Mesenchymal stem cell (in vitro differentiated cells and primary cell): ENCODE data around the gene PLEKHJ1.

Source experiments
- DNase-seq: peaks from one replicate; pipeline ENCODE4 v3.0.0-alpha.2; 2013
- H2AFZ ChIP-seq: one replicate; pipeline ENCODE4 v1.6.1; 2013; ENCODE audit warnings: low read depth, mild to moderate bottlenecking, control low read depth, inconsistent platforms, low read length, moderate library complexity
- H2AK5ac ChIP-seq: 2 replicates; pipeline ENCODE4 v1.6.1; 2013; ENCODE audit warnings: low read length, moderate library complexity, mild to moderate bottlenecking, inconsistent platforms; ENCODE audit not compliant: severe bottlenecking
- H2BK120ac ChIP-seq: one replicate; pipeline ENCODE4 v1.6.1; 2013; ENCODE audit warnings: low read depth, mild to moderate bottlenecking, inconsistent platforms, low read length, moderate library complexity
- H2BK12ac ChIP-seq, 2 experiments: one replicate each; pipeline ENCODE4 v1.6.1; 2013; ENCODE audit warnings: inconsistent platforms in 2 of 2, low read length in 2 of 2, mild to moderate bottlenecking in 2 of 2, moderate library complexity in 2 of 2, control low read depth in 1 of 2
- H2BK15ac ChIP-seq: one replicate; pipeline ENCODE4 v1.6.1; 2013; ENCODE audit warnings: mild to moderate bottlenecking, low read depth, inconsistent platforms; ENCODE audit not compliant: poor library complexity, severe bottlenecking
- H2BK5ac ChIP-seq: 2 replicates; pipeline ENCODE4 v1.6.1; 2013; ENCODE audit warnings: low read depth, mild to moderate bottlenecking, low read length, control low read depth, inconsistent platforms; ENCODE audit not compliant: poor library complexity, severe bottlenecking
- H3K14ac ChIP-seq, 2 experiments: one replicate each; pipeline ENCODE4 v1.6.1; 2013; ENCODE audit warnings: inconsistent platforms in 2 of 2, low read length in 2 of 2, control low read depth in 1 of 2, mild to moderate bottlenecking in 1 of 2, moderate library complexity in 1 of 2
- H3K18ac ChIP-seq, 2 experiments: one replicate each; pipeline ENCODE4 v1.6.1; 2013; ENCODE audit warnings: inconsistent platforms in 2 of 2, low read length in 2 of 2, control low read depth in 1 of 2, low read depth in 1 of 2, mild to moderate bottlenecking in 1 of 2
- H3K23ac ChIP-seq, 2 experiments: one replicate each; pipeline ENCODE4 v1.6.1; 2013; ENCODE audit warnings: inconsistent platforms in 2 of 2, low read length in 2 of 2, mild to moderate bottlenecking in 2 of 2, moderate library complexity in 2 of 2, control low read depth in 1 of 2
- H3K27ac ChIP-seq: 2 replicates; pipeline ENCODE4 v1.5.1; 2013; ENCODE audit warnings: mild to moderate bottlenecking, moderate library complexity, low read length, control low read depth, inconsistent platforms; ENCODE audit not compliant: poor library complexity, severe bottlenecking
- H3K27me3 ChIP-seq, 2 experiments: 2 replicates each; pipeline versions ENCODE4 v1.6.1 to v1.7.0; 2013; ENCODE audit warnings: low read length in 2 of 2, mild to moderate bottlenecking in 2 of 2, moderate library complexity in 2 of 2, control low read depth in 1 of 2, inconsistent platforms in 1 of 2; ENCODE audit not compliant: control insufficient read depth in 1 of 2, insufficient read depth in 1 of 2
- H3K36me3 ChIP-seq, 2 experiments: 2 replicates each; pipeline versions ENCODE4 v1.6.1 to v1.7.0; 2013; ENCODE audit warnings: low read length in 2 of 2, control low read depth in 1 of 2, inconsistent platforms in 1 of 2, low read depth in 1 of 2, mild to moderate bottlenecking in 1 of 2; ENCODE audit not compliant: insufficient read depth in 2 of 2, control insufficient read depth in 1 of 2
- H3K4ac ChIP-seq, 2 experiments: one replicate each; pipeline ENCODE4 v1.6.1; 2013; ENCODE audit warnings: inconsistent platforms in 2 of 2, low read length in 2 of 2, mild to moderate bottlenecking in 2 of 2, moderate library complexity in 2 of 2, control low read depth in 1 of 2, low read depth in 1 of 2
- H3K4me1 ChIP-seq: 2 replicates; pipeline ENCODE4 v1.6.1; 2013; ENCODE audit warnings: low read depth, low read length, control low read depth; ENCODE audit not compliant: control insufficient read depth, insufficient read depth
- H3K4me2 ChIP-seq: 2 replicates; pipeline ENCODE4 v1.6.1; 2013; ENCODE audit warnings: low read length, mild to moderate bottlenecking, inconsistent platforms; ENCODE audit not compliant: poor library complexity, severe bottlenecking
- H3K4me3 ChIP-seq, 2 experiments: 2 replicates each; pipeline versions ENCODE4 v1.5.1 to v1.7.0; 2013; ENCODE audit warnings: low read length in 2 of 2, mild to moderate bottlenecking in 2 of 2, control low read depth in 1 of 2, low read depth in 1 of 2; ENCODE audit not compliant: insufficient read depth in 1 of 2
- H3K79me1 ChIP-seq: replicated peaks from 2 replicates; pipeline ENCODE4 v1.6.1; 2013; ENCODE audit warnings: mild to moderate bottlenecking, control low read depth, low read length, inconsistent platforms; ENCODE audit not compliant: poor library complexity, severe bottlenecking
- H3K9ac ChIP-seq: 2 replicates; pipeline ENCODE4 v1.7.0; 2013; ENCODE audit warnings: mild to moderate bottlenecking, low read length, moderate library complexity
- H3K9me3 ChIP-seq: 2 replicates; pipeline ENCODE4 v1.7.0; 2013; ENCODE audit warnings: mild to moderate bottlenecking, low read length; ENCODE audit not compliant: control insufficient read depth
- H4K8ac ChIP-seq: one replicate; pipeline ENCODE4 v1.6.1; 2013; ENCODE audit warnings: inconsistent platforms, mild to moderate bottlenecking, low read length, moderate library complexity
- H4K91ac ChIP-seq: one replicate; pipeline ENCODE4 v1.6.1; 2013; ENCODE audit warnings: mild to moderate bottlenecking, low read length, inconsistent platforms
- WGBS: methylation state at CpG from one replicate; pipeline ENCODE4 v1.1.7; 2013; ENCODE audit warnings: mixed read lengths; 5-methylcytosine and 5-hydroxymethylcytosine counted together

The PLEKHJ1 gene

GRCh38 chr19:2223959-2224358 lies 12.2 kb downstream of the PLEKHJ1 start:
- no peaks in the 10 kb centered on the region for H3K27me3 ChIP-seq
- H3K18ac ChIP-seq = no peak overlapping the region
- peaks cover 82 to 91% of the 10 kb centered on the region in 2 experiments for H3K36me3 ChIP-seq
- H3K4me1 ChIP-seq = peaks cover 36% of the 10 kb centered on the region
- no peak for DNase-seq
- no peak overlapping the region for H3K9ac ChIP-seq
- H2BK5ac ChIP-seq = no peak overlapping the region
- peak overlapping the region in 1 of 2 experiments; percentile 54 for H3K23ac ChIP-seq
- H3K27ac ChIP-seq = no peak overlapping the region
- H2AFZ ChIP-seq = no peak overlapping the region
- no peak overlapping the region for H2BK120ac ChIP-seq
- H2AK5ac ChIP-seq = no peak overlapping the region
- H3K79me1 ChIP-seq = peaks cover 38% of the 10 kb centered on the region
- no peak overlapping the region for H3K4me3 ChIP-seq
- WGBS = 93% methylated on average over 14 of the region's 14 CpGs
- H3K14ac ChIP-seq = no peak overlapping the region
- no peak overlapping the region for H3K4me2 ChIP-seq
- no peak overlapping the region for H4K91ac ChIP-seq
- no peak overlapping the region for H2BK12ac ChIP-seq
- no peak overlapping the region for H4K8ac ChIP-seq
- no peak overlapping the region for H2BK15ac ChIP-seq
- no peak overlapping the region for H3K4ac ChIP-seq
- H3K9me3 ChIP-seq = no peaks in the 10 kb centered on the region

GRCh38 chr19:2223391-2223790 lies 12.7 kb downstream of the PLEKHJ1 start:
- Histone ChIP-seq H3K9ac (no peak overlapping the region), H4K91ac (no peak overlapping the region), H3K4me1 (peaks cover 36% of the 10 kb centered on the region), H2AK5ac (no peak overlapping the region), H3K4me2 (no peak overlapping the region), H3K4me3 (no peak overlapping the region), H2BK15ac (no peak overlapping the region), H2BK12ac (no peak overlapping the region), H3K23ac (no peak overlapping the region), H3K27ac (no peak overlapping the region), H4K8ac (no peak overlapping the region), H3K27me3 (no peaks in the 10 kb centered on the region), H2BK5ac (no peak overlapping the region), H3K18ac (no peak overlapping the region), H3K79me1 (peaks cover 34% of the 10 kb centered on the region), H3K36me3 (peaks cover 81 to 89% of the 10 kb centered on the region in 2 experiments), H3K9me3 (no peaks in the 10 kb centered on the region), H3K14ac (no peak overlapping the region), H3K4ac (no peak overlapping the region), H2AFZ (no peak overlapping the region), H2BK120ac (no peak overlapping the region)
- WGBS = 98% methylated on average over 12 of the region's 18 CpGs
- DNase-seq = no peak

- Histone ChIP-seq H3K36me3 (peaks cover 87 to 89% of the 10 kb centered on the region in 2 experiments), H3K4me2 (no peak overlapping the region), H3K18ac (no peak overlapping the region), H2AK5ac (peak overlapping the region; percentile 23), H3K4ac (no peak overlapping the region), H3K27me3 (no peaks in the 10 kb centered on the region), H2BK120ac (no peak overlapping the region), H2AFZ (no peak overlapping the region), H3K27ac (peak overlapping the region; percentile 56), H4K91ac (no peak overlapping the region), H3K23ac (no peak overlapping the region), H3K79me1 (peaks cover 37% of the 10 kb centered on the region), H2BK5ac (no peak overlapping the region), H4K8ac (no peak overlapping the region), H3K9ac (peak overlapping the region; percentile 49), H2BK15ac (no peak overlapping the region), H3K4me3 (no peak overlapping the region), H3K4me1 (peaks cover 36% of the 10 kb centered on the region), H2BK12ac (no peak overlapping the region), H3K14ac (no peak overlapping the region), H3K9me3 (no peaks in the 10 kb centered on the region)
- no peak for DNase-seq
- WGBS = 92% methylated on average over 20 of the region's 20 CpGs
These were observed 14.2 kb downstream of the PLEKHJ1 start for GRCh38 chr19:2221918-2222317.

GRCh38 chr19:2221250-2221831 lies 14.8 kb downstream of the PLEKHJ1 start:
- no peaks in the 10 kb centered on the region for H3K9me3 ChIP-seq
- H3K36me3 ChIP-seq = peaks cover 87 to 89% of the 10 kb centered on the region in 2 experiments
- DNase-seq = peak; percentile 54
- H2BK15ac ChIP-seq = no peak overlapping the region
- no peak overlapping the region for H2BK12ac ChIP-seq
- peak overlapping the region; percentile 56 for H3K27ac ChIP-seq
- H3K18ac ChIP-seq = no peak overlapping the region
- peak overlapping the region; percentile 49 for H3K9ac ChIP-seq
- H3K14ac ChIP-seq = no peak overlapping the region
- H3K23ac ChIP-seq = no peak overlapping the region
- H2BK5ac ChIP-seq = no peak overlapping the region
- WGBS = 84% methylated on average over 20 of the region's 20 CpGs
- H3K4me1 ChIP-seq = peaks cover 36% of the 10 kb centered on the region
- H4K8ac ChIP-seq = peak overlapping the region; percentile 7
- H3K4me3 ChIP-seq = no peak overlapping the region
- H2BK120ac ChIP-seq = no peak overlapping the region
- H3K79me1 ChIP-seq = peaks cover 41% of the 10 kb centered on the region
- no peaks in the 10 kb centered on the region for H3K27me3 ChIP-seq
- H4K91ac ChIP-seq = peak overlapping the region; percentile 11
- no peak overlapping the region for H3K4ac ChIP-seq
- H3K4me2 ChIP-seq = peak overlapping the region; percentile 19
- H2AK5ac ChIP-seq = no peak overlapping the region
- H2AFZ ChIP-seq = no peak overlapping the region
